ENCODE results near the gene SYT9. TPM values are rescaled to one million over a fixed set of nuclear protein-coding genes. Genes with fewer than 3 reads are reported as not detected.

The SYT9 gene
- total and polyA plus RNA-seq, 2 donors (not counting 3 experiments of a cell fraction or from before 2014, with no cell fraction given), result 0.23 TPM; not detected in 1

DNA sequence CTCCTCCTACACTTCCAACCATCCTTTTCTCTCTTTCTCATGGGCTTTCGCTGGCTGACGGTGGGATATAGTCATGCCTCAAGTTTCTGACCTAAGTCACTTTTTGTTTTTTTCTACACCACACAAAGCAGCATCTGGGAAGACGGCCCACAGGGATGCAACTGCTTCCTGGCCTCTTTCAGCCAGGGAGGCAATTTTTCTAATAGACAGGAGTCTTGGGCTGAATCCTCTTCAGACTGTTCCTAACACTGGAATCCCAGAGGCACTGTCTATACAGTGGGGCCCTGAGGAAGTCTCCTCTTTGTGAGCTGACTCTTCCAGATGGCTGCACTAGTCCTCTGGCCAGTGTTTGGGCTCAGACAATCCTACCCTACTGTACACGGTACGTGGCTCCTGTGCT, 193.9 kb downstream of the SYT9 start:
- no peaks in the 10 kb centered on the region for H3K79me2 ChIP-seq (ENCODE audit: control insufficient read depth, insufficient read depth, low read length)
- POLR2A ChIA-PET, result no interaction called here
- H3K9ac ChIP-seq (replicated peaks; ENCODE audit: extremely low read depth, insufficient read depth, low read length), result no peak overlapping the region
- CTCF ChIA-PET, result no interaction called here
- H3K27ac ChIP-seq (ENCODE audit: insufficient read depth, low read depth, low read length), result no peak overlapping the region
- DNase-seq (ENCODE audit: low read depth, low spot score), result no peak
- no TSS peak for BruUV-seq (replicated peaks)
- no peaks in the 10 kb centered on the region for H4K20me1 ChIP-seq (replicated peaks; ENCODE audit: control insufficient read depth, extremely low read depth, insufficient read depth, low read length)
- FAIRE-seq, result no peak
- TF ChIP-seq, protein P1, sequence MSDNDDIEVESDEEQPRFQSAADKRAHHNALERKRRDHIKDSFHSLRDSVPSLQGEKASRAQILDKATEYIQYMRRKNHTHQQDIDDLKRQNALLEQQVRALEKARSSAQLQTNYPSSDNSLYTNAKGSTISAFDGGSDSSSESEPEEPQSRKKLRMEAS (IDR thresholded peaks at IDR 0.05; ENCODE audit: insufficient read depth, insufficient read length), result no peak
- no peak for TF ChIP-seq EZH2 (IDR thresholded peaks at IDR 0.05; ENCODE audit: borderline replicate concordance, low read depth, low read length, severe bottlenecking)
- no peak for TF ChIP-seq MYC (IDR thresholded peaks at IDR 0.05; ENCODE audit: low read depth, low read length)
- TF ChIP-seq POLR2A (IDR thresholded peaks at IDR 0.05; ENCODE audit: low read depth, low read length), result no peak
- no peak for TF ChIP-seq JUN (IDR thresholded peaks at IDR 0.05; ENCODE audit: borderline replicate concordance, insufficient read depth, insufficient read length, low read depth)
- no peak for TF ChIP-seq POLR2AphosphoS5 (IDR thresholded peaks at IDR 0.05; ENCODE audit: insufficient read depth, low read depth, low read length)
- TF ChIP-seq FOS (IDR thresholded peaks at IDR 0.05; ENCODE audit: borderline replicate concordance, insufficient read depth, low read length), result no peak
- no peak for TF ChIP-seq GATA2 (IDR thresholded peaks at IDR 0.05; ENCODE audit: insufficient read depth, insufficient read length, low read depth, low read length)
- TF ChIP-seq, protein P2, sequence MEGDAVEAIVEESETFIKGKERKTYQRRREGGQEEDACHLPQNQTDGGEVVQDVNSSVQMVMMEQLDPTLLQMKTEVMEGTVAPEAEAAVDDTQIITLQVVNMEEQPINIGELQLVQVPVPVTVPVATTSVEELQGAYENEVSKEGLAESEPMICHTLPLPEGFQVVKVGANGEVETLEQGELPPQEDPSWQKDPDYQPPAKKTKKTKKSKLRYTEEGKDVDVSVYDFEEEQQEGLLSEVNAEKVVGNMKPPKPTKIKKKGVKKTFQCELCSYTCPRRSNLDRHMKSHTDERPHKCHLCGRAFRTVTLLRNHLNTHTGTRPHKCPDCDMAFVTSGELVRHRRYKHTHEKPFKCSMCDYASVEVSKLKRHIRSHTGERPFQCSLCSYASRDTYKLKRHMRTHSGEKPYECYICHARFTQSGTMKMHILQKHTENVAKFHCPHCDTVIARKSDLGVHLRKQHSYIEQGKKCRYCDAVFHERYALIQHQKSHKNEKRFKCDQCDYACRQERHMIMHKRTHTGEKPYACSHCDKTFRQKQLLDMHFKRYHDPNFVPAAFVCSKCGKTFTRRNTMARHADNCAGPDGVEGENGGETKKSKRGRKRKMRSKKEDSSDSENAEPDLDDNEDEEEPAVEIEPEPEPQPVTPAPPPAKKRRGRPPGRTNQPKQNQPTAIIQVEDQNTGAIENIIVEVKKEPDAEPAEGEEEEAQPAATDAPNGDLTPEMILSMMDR (IDR thresholded peaks at IDR 0.05; ENCODE audit: extremely low read depth in 1 of 2, insufficient read depth in 1 of 2, low read depth in 1 of 2, low read length in 2 of 2), result no peak
- H3K9me1 ChIP-seq (replicated peaks; ENCODE audit: control insufficient read depth, extremely low read depth, insufficient read depth, low read length), result no peaks in the 10 kb centered on the region
- H3K9me3 ChIP-seq (replicated peaks; ENCODE audit: control insufficient read depth, insufficient read depth, low read length), result no peaks in the 10 kb centered on the region
- no peak overlapping the region for H3K4me3 ChIP-seq (replicated peaks in 1 of 3; ENCODE audit: insufficient read depth in 1 of 3, low read depth in 1 of 3, low read length in 3 of 3)
- no peaks in the 10 kb centered on the region for H3K36me3 ChIP-seq (ENCODE audit: control insufficient read depth in 2 of 2, extremely low read depth in 1 of 2, insufficient read depth in 2 of 2, low read length in 2 of 2)
- H3K4me2 ChIP-seq (ENCODE audit: insufficient read depth, low read length), result no peak overlapping the region
- no peak overlapping the region for H2AFZ ChIP-seq (ENCODE audit: low read depth, low read length)
- dilution Hi-C loops (cut with MboI; ENCODE audit: extremely low pct_ligation_motif_present, low sequenced_read_pairs) (no loop called here), intact Hi-C loops (cut with micrococcal nuclease) (loop anchor here (10.0 kb wide), 1 partner anchor 249 kb away; no protein-coding TSS in a partner anchor)
- no peaks in the 10 kb centered on the region for H3K4me1 ChIP-seq (ENCODE audit: control insufficient read depth, extremely low read depth, insufficient read depth, low read length)
- H3K27me3 ChIP-seq (ENCODE audit: control insufficient read depth in 2 of 2, insufficient read depth in 2 of 2, low read length in 2 of 2), result peaks cover 2 to 7% of the 10 kb centered on the region in 2 experiments

All from endothelial cell of umbilical vein (primary cell).